ENCODE data around the gene TMEM168.

Gene TMEM168

GRCh38 chr7:112784603-112785002, 5.6 kb downstream of the TMEM168 start:
- no peak overlapping the region for H3K4me3 ChIP-seq (ENCODE audit: low read length in 2 of 2)
- H3K4me1 ChIP-seq (ENCODE audit: control insufficient read depth in 2 of 2, insufficient read depth in 2 of 2, low read length in 2 of 2), result peaks cover 7 to 14% of the 10 kb centered on the region in 2 donors
- H3K36me3 ChIP-seq (ENCODE audit: control insufficient read depth in 2 of 2, insufficient read depth in 2 of 2, low read length in 2 of 2), result peaks cover 15 to 20% of the 10 kb centered on the region in 2 donors
- no peak overlapping the region for H3K27ac ChIP-seq (ENCODE audit: low read depth in 2 of 2, low read length in 2 of 2)
- no peaks in the 10 kb centered on the region for H3K9me3 ChIP-seq (ENCODE audit: control insufficient read depth in 2 of 2, low read length in 2 of 2)
- H3K27me3 ChIP-seq (ENCODE audit: control insufficient read depth in 2 of 2, insufficient read depth in 2 of 2, low read length in 2 of 2), result no peaks in the 10 kb centered on the region
- H3K9ac ChIP-seq (ENCODE audit: low read depth in 1 of 2, low read length in 2 of 2), result no peak overlapping the region

GRCh38 chr7:112782498-112782897, 7.7 kb downstream of the TMEM168 start:
- Histone ChIP-seq H3K9ac (ENCODE audit: low read depth in 1 of 2, low read length in 2 of 2) (no peak overlapping the region), H3K27ac (ENCODE audit: low read depth in 2 of 2, low read length in 2 of 2) (no peak overlapping the region), H3K9me3 (ENCODE audit: control insufficient read depth in 2 of 2, low read length in 2 of 2) (no peaks in the 10 kb centered on the region), H3K27me3 (ENCODE audit: control insufficient read depth in 2 of 2, insufficient read depth in 2 of 2, low read length in 2 of 2) (no peaks in the 10 kb centered on the region), H3K36me3 (ENCODE audit: control insufficient read depth in 2 of 2, insufficient read depth in 2 of 2, low read length in 2 of 2) (peaks cover 15 to 20% of the 10 kb centered on the region in 2 donors), H3K4me1 (ENCODE audit: control insufficient read depth in 2 of 2, insufficient read depth in 2 of 2, low read length in 2 of 2) (peaks cover 0 to 7% of the 10 kb centered on the region in 2 donors), H3K4me3 (ENCODE audit: low read length in 2 of 2) (no peak overlapping the region)

GRCh38 chr7:112781558-112781957, 8.6 kb downstream of the TMEM168 start:
- Histone ChIP-seq H3K9me3 (ENCODE audit: control insufficient read depth in 2 of 2, low read length in 2 of 2) (no peaks in the 10 kb centered on the region), H3K27ac (ENCODE audit: low read depth in 2 of 2, low read length in 2 of 2) (no peak overlapping the region), H3K9ac (ENCODE audit: low read depth in 1 of 2, low read length in 2 of 2) (no peak overlapping the region), H3K27me3 (ENCODE audit: control insufficient read depth in 2 of 2, insufficient read depth in 2 of 2, low read length in 2 of 2) (no peaks in the 10 kb centered on the region), H3K4me3 (ENCODE audit: low read length in 2 of 2) (no peak overlapping the region), H3K4me1 (ENCODE audit: control insufficient read depth in 2 of 2, insufficient read depth in 2 of 2, low read length in 2 of 2) (peaks cover 0 to 7% of the 10 kb centered on the region in 2 donors), H3K36me3 (ENCODE audit: control insufficient read depth in 2 of 2, insufficient read depth in 2 of 2, low read length in 2 of 2) (peaks cover 15 to 17% of the 10 kb centered on the region in 2 donors)

GRCh38 chr7:112781110-112781509, 9.1 kb downstream of the TMEM168 start:
- no peak overlapping the region for H3K4me3 ChIP-seq (ENCODE audit: low read length in 2 of 2)
- peaks cover 15 to 17% of the 10 kb centered on the region in 2 donors for H3K36me3 ChIP-seq (ENCODE audit: control insufficient read depth in 2 of 2, insufficient read depth in 2 of 2, low read length in 2 of 2)
- H3K27ac ChIP-seq (ENCODE audit: low read depth in 2 of 2, low read length in 2 of 2), result no peak overlapping the region
- no peaks in the 10 kb centered on the region for H3K27me3 ChIP-seq (ENCODE audit: control insufficient read depth in 2 of 2, insufficient read depth in 2 of 2, low read length in 2 of 2)
- no peaks in the 10 kb centered on the region for H3K9me3 ChIP-seq (ENCODE audit: control insufficient read depth in 2 of 2, low read length in 2 of 2)
- H3K9ac ChIP-seq (ENCODE audit: low read depth in 1 of 2, low read length in 2 of 2), result no peak overlapping the region
- H3K4me1 ChIP-seq (ENCODE audit: control insufficient read depth in 2 of 2, insufficient read depth in 2 of 2, low read length in 2 of 2), result peaks cover 0 to 7% of the 10 kb centered on the region in 2 donors

DNA sequence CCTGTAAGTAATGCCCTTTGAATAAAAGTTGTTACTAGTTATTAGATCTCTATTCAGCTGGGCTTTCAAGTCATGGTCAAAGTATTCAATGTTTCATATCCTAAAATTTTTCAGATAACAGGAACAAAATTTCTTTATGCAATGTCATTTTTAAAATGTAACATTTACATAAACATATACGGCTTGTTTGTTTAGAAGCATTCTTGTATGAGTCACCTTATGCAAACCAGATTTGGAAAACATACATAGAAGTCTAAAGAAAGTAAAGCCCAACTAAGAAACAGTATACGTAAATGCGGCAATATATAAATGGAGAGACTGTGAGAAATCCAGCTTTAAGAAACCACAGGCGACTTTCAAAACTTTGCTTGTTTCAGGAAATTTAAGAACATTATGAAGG, 10.5 kb downstream of the TMEM168 start:
- Histone ChIP-seq H3K9ac (ENCODE audit: low read depth in 1 of 2, low read length in 2 of 2) (no peak overlapping the region), H3K27me3 (ENCODE audit: control insufficient read depth in 2 of 2, insufficient read depth in 2 of 2, low read length in 2 of 2) (no peaks in the 10 kb centered on the region), H3K4me3 (ENCODE audit: low read length in 2 of 2) (no peak overlapping the region)

GRCh38 chr7:112777406-112777805, 12.8 kb downstream of the TMEM168 start:
- H3K4me3 ChIP-seq (ENCODE audit: low read length in 2 of 2), result no peak overlapping the region
- no peaks in the 10 kb centered on the region for H3K9me3 ChIP-seq (ENCODE audit: control insufficient read depth in 2 of 2, low read length in 2 of 2)
- peaks cover 0 to 4% of the 10 kb centered on the region in 2 donors for H3K36me3 ChIP-seq (ENCODE audit: control insufficient read depth in 2 of 2, insufficient read depth in 2 of 2, low read length in 2 of 2)
- no peak overlapping the region for H3K9ac ChIP-seq (ENCODE audit: low read depth in 1 of 2, low read length in 2 of 2)
- no peak overlapping the region for H3K27ac ChIP-seq (ENCODE audit: low read depth in 2 of 2, low read length in 2 of 2)
- H3K27me3 ChIP-seq (ENCODE audit: control insufficient read depth in 2 of 2, insufficient read depth in 2 of 2, low read length in 2 of 2), result no peaks in the 10 kb centered on the region
- peaks cover 0 to 4% of the 10 kb centered on the region in 2 donors for H3K4me1 ChIP-seq (ENCODE audit: control insufficient read depth in 2 of 2, insufficient read depth in 2 of 2, low read length in 2 of 2)

More for the DNA sequence above, 10.5 kb downstream of the TMEM168 start:
- peaks cover 0 to 7% of the 10 kb centered on the region in 2 donors for H3K4me1 ChIP-seq (ENCODE audit: control insufficient read depth in 2 of 2, insufficient read depth in 2 of 2, low read length in 2 of 2)
- no peaks in the 10 kb centered on the region for H3K9me3 ChIP-seq (ENCODE audit: control insufficient read depth in 2 of 2, low read length in 2 of 2)
- H3K27ac ChIP-seq (ENCODE audit: low read depth in 2 of 2, low read length in 2 of 2), result no peak overlapping the region
- peaks cover 15 to 17% of the 10 kb centered on the region in 2 donors for H3K36me3 ChIP-seq (ENCODE audit: control insufficient read depth in 2 of 2, insufficient read depth in 2 of 2, low read length in 2 of 2)

DNA sequence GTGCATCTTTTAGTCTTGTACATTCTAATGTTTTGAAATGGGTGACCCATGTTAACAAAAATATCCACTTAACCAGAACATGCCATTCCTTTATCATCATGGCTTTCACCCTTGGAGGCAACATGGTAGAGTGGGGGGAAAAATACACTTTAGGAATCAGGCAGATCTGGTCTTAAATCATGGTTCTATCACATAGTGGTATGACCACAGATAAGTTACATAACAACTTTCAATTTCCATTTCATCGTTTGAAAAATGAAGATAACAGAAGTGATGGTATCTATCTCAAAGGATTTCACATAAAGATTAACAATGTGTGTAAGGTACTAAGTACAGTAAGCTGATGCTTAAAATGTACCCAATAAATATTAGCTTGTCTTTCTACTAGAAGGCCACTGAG, 19.0 kb downstream of the TMEM168 start:
- Histone ChIP-seq H3K4me3 (ENCODE audit: low read length in 2 of 2) (no peak overlapping the region), H3K9ac (ENCODE audit: low read depth in 1 of 2, low read length in 2 of 2) (no peak overlapping the region), H3K9me3 (ENCODE audit: control insufficient read depth in 2 of 2, low read length in 2 of 2) (no peaks in the 10 kb centered on the region), H3K27me3 (ENCODE audit: control insufficient read depth in 2 of 2, insufficient read depth in 2 of 2, low read length in 2 of 2) (no peaks in the 10 kb centered on the region), H3K4me1 (ENCODE audit: control insufficient read depth in 2 of 2, insufficient read depth in 2 of 2, low read length in 2 of 2) (no peaks in the 10 kb centered on the region), H3K27ac (ENCODE audit: low read depth in 2 of 2, low read length in 2 of 2) (no peak overlapping the region), H3K36me3 (ENCODE audit: control insufficient read depth in 2 of 2, insufficient read depth in 2 of 2, low read length in 2 of 2) (peaks cover 4 to 7% of the 10 kb centered on the region in 2 donors)

GRCh38 chr7:112770051-112770450, 20.1 kb downstream of the TMEM168 start:
- no peaks in the 10 kb centered on the region for H3K4me1 ChIP-seq (ENCODE audit: control insufficient read depth in 2 of 2, insufficient read depth in 2 of 2, low read length in 2 of 2)
- no peaks in the 10 kb centered on the region for H3K27me3 ChIP-seq (ENCODE audit: control insufficient read depth in 2 of 2, insufficient read depth in 2 of 2, low read length in 2 of 2)
- H3K36me3 ChIP-seq (ENCODE audit: control insufficient read depth in 2 of 2, insufficient read depth in 2 of 2, low read length in 2 of 2), result peaks cover 4 to 7% of the 10 kb centered on the region in 2 donors
- no peak overlapping the region for H3K4me3 ChIP-seq (ENCODE audit: low read length in 2 of 2)
- no peak overlapping the region for H3K9ac ChIP-seq (ENCODE audit: low read depth in 1 of 2, low read length in 2 of 2)
- H3K9me3 ChIP-seq (ENCODE audit: control insufficient read depth in 2 of 2, low read length in 2 of 2), result no peaks in the 10 kb centered on the region
- H3K27ac ChIP-seq (ENCODE audit: low read depth in 2 of 2, low read length in 2 of 2), result no peak overlapping the region

DNA sequence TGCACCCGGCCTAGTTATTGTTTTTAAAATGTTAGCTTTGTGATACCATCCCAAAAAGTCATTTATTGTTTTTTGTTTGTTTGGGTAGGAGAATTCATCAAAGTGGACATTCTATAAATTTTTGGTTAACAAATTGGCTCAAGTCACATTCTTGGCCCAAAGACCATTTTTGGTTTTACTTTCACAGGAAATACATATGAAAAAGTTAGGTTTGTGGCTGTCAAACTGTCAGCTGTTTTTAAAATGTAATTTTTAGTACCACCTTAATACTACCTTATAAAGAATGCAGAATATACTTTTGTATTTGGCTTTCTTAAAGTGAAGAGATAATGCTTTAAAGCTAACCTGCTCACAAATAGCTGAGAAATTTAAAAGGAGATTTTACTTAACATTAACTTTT, 25.1 kb downstream of the TMEM168 start:
- peaks cover 2 to 4% of the 10 kb centered on the region in 2 donors for H3K36me3 ChIP-seq (ENCODE audit: control insufficient read depth in 2 of 2, insufficient read depth in 2 of 2, low read length in 2 of 2)
- no peaks in the 10 kb centered on the region for H3K27me3 ChIP-seq (ENCODE audit: control insufficient read depth in 2 of 2, insufficient read depth in 2 of 2, low read length in 2 of 2)
- no peaks in the 10 kb centered on the region for H3K4me1 ChIP-seq (ENCODE audit: control insufficient read depth in 2 of 2, insufficient read depth in 2 of 2, low read length in 2 of 2)
- H3K9me3 ChIP-seq (ENCODE audit: control insufficient read depth in 2 of 2, low read length in 2 of 2), result no peaks in the 10 kb centered on the region
- H3K27ac ChIP-seq (ENCODE audit: low read depth in 2 of 2, low read length in 2 of 2), result no peak overlapping the region
- H3K9ac ChIP-seq (ENCODE audit: low read depth in 1 of 2, low read length in 2 of 2), result no peak overlapping the region
- H3K4me3 ChIP-seq (ENCODE audit: low read length in 2 of 2), result no peak overlapping the region

DNA sequence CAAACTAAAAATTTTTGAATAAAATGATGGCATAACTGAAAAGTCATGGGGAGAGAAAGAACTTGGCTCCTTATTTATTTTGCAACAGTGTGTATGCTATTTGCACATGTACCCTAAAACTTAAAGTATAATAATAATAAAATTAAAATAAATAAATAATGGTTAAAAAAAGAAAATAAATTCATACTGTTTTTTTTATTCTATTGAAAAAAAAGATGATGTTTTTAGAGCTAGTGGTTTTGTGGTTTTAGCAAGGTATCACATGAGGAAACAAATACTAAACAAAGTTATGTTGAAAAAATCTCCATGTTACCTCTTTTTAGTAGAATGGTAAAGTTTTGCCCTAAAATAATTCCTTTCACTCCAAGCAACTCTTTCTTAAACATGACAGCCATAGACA, 26.2 kb downstream of the TMEM168 start:
- H3K27me3 ChIP-seq (ENCODE audit: control insufficient read depth in 2 of 2, insufficient read depth in 2 of 2, low read length in 2 of 2), result no peaks in the 10 kb centered on the region
- peaks cover 2 to 4% of the 10 kb centered on the region in 2 donors for H3K36me3 ChIP-seq (ENCODE audit: control insufficient read depth in 2 of 2, insufficient read depth in 2 of 2, low read length in 2 of 2)
- no peak overlapping the region for H3K9ac ChIP-seq (ENCODE audit: low read depth in 1 of 2, low read length in 2 of 2)
- H3K9me3 ChIP-seq (ENCODE audit: control insufficient read depth in 2 of 2, low read length in 2 of 2), result no peaks in the 10 kb centered on the region
- H3K4me1 ChIP-seq (ENCODE audit: control insufficient read depth in 2 of 2, insufficient read depth in 2 of 2, low read length in 2 of 2), result no peaks in the 10 kb centered on the region
- H3K4me3 ChIP-seq (ENCODE audit: low read length in 2 of 2), result no peak overlapping the region
- no peak overlapping the region for H3K27ac ChIP-seq (ENCODE audit: low read depth in 2 of 2, low read length in 2 of 2)

- no peak overlapping the region for H3K27ac ChIP-seq (ENCODE audit: low read depth in 2 of 2, low read length in 2 of 2)
- no peaks in the 10 kb centered on the region for H3K27me3 ChIP-seq (ENCODE audit: control insufficient read depth in 2 of 2, insufficient read depth in 2 of 2, low read length in 2 of 2)
- H3K9ac ChIP-seq (ENCODE audit: low read depth in 1 of 2, low read length in 2 of 2), result no peak overlapping the region
- H3K9me3 ChIP-seq (ENCODE audit: control insufficient read depth in 2 of 2, low read length in 2 of 2), result no peaks in the 10 kb centered on the region
- H3K4me3 ChIP-seq (ENCODE audit: low read length in 2 of 2), result no peak overlapping the region
- no peaks in the 10 kb centered on the region for H3K4me1 ChIP-seq (ENCODE audit: control insufficient read depth in 2 of 2, insufficient read depth in 2 of 2, low read length in 2 of 2)
- H3K36me3 ChIP-seq (ENCODE audit: control insufficient read depth in 2 of 2, insufficient read depth in 2 of 2, low read length in 2 of 2), result peaks cover 2 to 4% of the 10 kb centered on the region in 2 donors
Observed at GRCh38 chr7:112763298-112763697, 26.9 kb downstream of the TMEM168 start.

Measured in mucosa of rectum (tissue), 2 donors.